Fibroblast of mammary gland (primary cell): Measurements from ENCODE around the gene PDSS2.

Experiments used
- DNase-seq: peaks from one replicate; pipeline ENCODE4 v3.0.0-alpha.2; 2010; ENCODE audit warnings: low read depth
- H3K4me3 ChIP-seq: 2 replicates; pipeline ENCODE4 v1.5.1; 2011; ENCODE audit warnings: low read depth, mild to moderate bottlenecking, low read length, moderate library complexity; ENCODE audit not compliant: control insufficient read depth
- CTCF ChIP-seq: conservative IDR thresholded peaks from 2 replicates; pipeline ENCODE4 v1.5.1; 2011; ENCODE audit warnings: low read depth, low read length, inconsistent platforms; ENCODE audit not compliant: control insufficient read depth, insufficient read depth

Gene PDSS2

GRCh38 chr6:107218142-107218541, 241.2 kb downstream of the PDSS2 start:
- no peak for TF ChIP-seq CTCF

GRCh38 chr6:107217248-107217647, 242.1 kb downstream of the PDSS2 start:
- no peak for TF ChIP-seq CTCF
- H3K4me3 ChIP-seq: no peak overlapping the region
- no peak for DNase-seq

More at GRCh38 chr6:107218142-107218541, 241.2 kb downstream of the PDSS2 start:
- DNase-seq: no peak
- H3K4me3 ChIP-seq: no peak overlapping the region

GRCh38 chr6:107216197-107216933, 243.0 kb downstream of the PDSS2 start:
- no peak for TF ChIP-seq CTCF
- H3K4me3 ChIP-seq: no peak overlapping the region
- DNase-seq: no peak

- no peak overlapping the region for H3K4me3 ChIP-seq
- no peak for TF ChIP-seq CTCF
- DNase-seq: no peak
These were observed 244.0 kb downstream of the PDSS2 start for GRCh38 chr6:107215334-107215733.

- no peak for DNase-seq
- no peak for TF ChIP-seq CTCF
- H3K4me3 ChIP-seq: no peak overlapping the region
These were observed 244.7 kb downstream of the PDSS2 start for GRCh38 chr6:107214655-107215054.

- no peak for DNase-seq
- TF ChIP-seq CTCF: no peak
- no peak overlapping the region for H3K4me3 ChIP-seq
These were observed 249.7 kb downstream of the PDSS2 start for GRCh38 chr6:107209406-107210305.
